Kidney epithelial cell (primary cell): ENCODE results near the gene RHOT1. TPM values are rescaled to one million over a fixed set of nuclear protein-coding genes. Genes with fewer than 3 reads are reported as not detected.
"Not testable (repeated sequence)": the region's sequence is repeated elsewhere in the genome, so short reads cannot be mapped to it uniquely, and the experiment has no call there.

Experiments
- DNase-seq: peaks from one replicate; pipeline ENCODE4 v3.0.0-alpha.2; 2010; ENCODE audit warnings: low read depth
- H3K27me3 ChIP-seq: 2 replicates; pipeline ENCODE4 v1.6.0; 2011; ENCODE audit warnings: low read length; ENCODE audit not compliant: control insufficient read depth, insufficient read depth
- H3K36me3 ChIP-seq: 2 replicates; pipeline ENCODE4 v1.5.1; 2011; ENCODE audit warnings: low read length; ENCODE audit not compliant: control insufficient read depth, insufficient read depth
- H3K4me3 ChIP-seq: 2 replicates; pipeline ENCODE4 v1.5.1; 2011; ENCODE audit warnings: low read depth, mild to moderate bottlenecking, control low read depth, low read length
- total RNA-seq: library from RNA; depleted of rRNA; stranded (reverse); fragments of >200 nt; gene quantifications from 2 replicates; pipeline ENCODE4 v1.2.3, GENCODE V29; 2015
- TF ChIP-seq, protein P1 (sequence below): IDR thresholded peaks from 2 replicates; pipeline ENCODE4 v1.5.1; 2011; ENCODE audit warnings: mild to moderate bottlenecking, moderate library complexity, low read length, control low read depth, inconsistent platforms; ENCODE audit not compliant: insufficient read depth, poor library complexity, severe bottlenecking

Gene RHOT1
- total RNA-seq, 1 donor from 2014 or later = 37.2 TPM

DNA sequence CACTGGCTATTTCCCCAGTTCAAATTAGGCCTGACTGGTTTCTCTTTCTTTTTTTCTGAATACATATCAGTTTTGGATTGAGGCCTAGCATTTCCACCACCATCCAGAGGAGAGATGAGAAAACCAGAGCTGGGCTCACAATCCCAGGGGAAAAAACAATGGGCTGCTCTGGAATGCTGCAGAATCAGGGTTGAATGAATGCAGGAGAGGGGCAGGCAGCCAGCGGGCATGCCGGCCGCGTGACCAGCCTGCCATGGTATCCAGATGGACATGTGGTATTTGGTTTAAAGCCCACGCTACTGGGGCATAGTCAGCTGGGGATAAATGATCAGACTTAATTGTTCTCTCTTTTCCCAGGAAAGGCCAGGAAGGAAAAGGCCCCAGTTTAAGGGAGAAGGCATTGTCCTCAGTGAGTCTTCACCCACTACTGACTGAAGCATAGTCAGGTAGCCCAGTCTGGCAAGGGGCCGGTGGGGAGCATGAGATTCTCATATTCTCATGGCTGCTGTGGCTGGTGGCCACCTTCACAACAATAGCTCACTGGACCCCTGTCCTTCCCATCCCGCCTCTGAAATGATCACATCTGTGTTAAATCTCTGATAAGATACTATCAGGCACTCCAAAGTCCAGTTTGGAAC, 38.7 kb upstream of the RHOT1 start:
- DNase-seq = no peak
- H3K36me3 ChIP-seq = no peaks in the 10 kb centered on the region
- H3K4me3 ChIP-seq = no peak overlapping the region
- no peaks in the 10 kb centered on the region for H3K27me3 ChIP-seq
- TF ChIP-seq, protein P1, sequence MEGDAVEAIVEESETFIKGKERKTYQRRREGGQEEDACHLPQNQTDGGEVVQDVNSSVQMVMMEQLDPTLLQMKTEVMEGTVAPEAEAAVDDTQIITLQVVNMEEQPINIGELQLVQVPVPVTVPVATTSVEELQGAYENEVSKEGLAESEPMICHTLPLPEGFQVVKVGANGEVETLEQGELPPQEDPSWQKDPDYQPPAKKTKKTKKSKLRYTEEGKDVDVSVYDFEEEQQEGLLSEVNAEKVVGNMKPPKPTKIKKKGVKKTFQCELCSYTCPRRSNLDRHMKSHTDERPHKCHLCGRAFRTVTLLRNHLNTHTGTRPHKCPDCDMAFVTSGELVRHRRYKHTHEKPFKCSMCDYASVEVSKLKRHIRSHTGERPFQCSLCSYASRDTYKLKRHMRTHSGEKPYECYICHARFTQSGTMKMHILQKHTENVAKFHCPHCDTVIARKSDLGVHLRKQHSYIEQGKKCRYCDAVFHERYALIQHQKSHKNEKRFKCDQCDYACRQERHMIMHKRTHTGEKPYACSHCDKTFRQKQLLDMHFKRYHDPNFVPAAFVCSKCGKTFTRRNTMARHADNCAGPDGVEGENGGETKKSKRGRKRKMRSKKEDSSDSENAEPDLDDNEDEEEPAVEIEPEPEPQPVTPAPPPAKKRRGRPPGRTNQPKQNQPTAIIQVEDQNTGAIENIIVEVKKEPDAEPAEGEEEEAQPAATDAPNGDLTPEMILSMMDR = no peak

DNA sequence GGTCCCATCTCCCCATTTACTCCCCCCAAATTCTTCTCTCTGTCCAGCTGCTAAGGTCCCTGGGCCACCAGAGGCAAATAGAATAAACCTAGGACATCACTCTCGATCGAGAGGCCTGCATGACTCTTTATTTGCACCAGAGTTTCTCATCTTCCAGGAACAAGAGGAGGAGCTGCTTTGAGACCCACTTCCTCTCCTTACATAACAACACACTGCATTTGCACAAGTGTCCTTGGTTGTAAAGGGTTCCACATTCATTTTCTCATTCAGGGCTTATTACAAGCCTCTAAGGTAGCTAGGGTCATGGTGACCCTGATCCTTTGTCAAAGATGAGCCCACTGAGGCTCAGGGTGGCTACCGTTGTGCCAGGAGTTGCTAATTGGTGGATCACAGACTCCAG, 38.1 kb upstream of the RHOT1 start:
- TF ChIP-seq, protein P1 = no peak
- H3K36me3 ChIP-seq = no peaks in the 10 kb centered on the region
- DNase-seq = no peak
- no peaks in the 10 kb centered on the region for H3K27me3 ChIP-seq
- H3K4me3 ChIP-seq = no peak overlapping the region

DNA sequence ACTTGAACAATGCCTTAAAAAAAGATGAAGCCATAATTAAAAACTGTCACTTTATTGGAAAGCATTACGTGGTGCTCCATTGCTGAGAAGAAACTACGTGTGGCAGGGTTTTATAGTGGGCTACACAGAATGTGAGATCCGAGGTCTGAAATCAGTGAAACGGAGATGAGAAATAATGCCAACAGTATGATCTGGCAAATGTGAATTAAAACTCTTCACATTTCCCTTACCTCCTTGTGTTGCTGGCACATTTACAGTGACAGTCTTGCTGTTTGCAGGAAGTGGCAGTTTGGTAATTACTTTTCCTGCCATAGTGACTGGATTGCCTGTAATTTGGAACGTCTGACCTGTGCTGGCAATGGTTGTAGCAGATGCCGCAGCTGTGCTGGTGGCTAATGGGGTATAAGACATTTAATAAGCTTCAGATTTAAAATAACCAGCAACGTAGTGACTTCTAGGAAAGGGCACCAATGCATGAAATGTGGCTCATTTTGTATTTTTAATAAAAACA, 35.8 kb upstream of the RHOT1 start:
- H3K4me3 ChIP-seq, DNase-seq, H3K27me3 ChIP-seq, H3K36me3 ChIP-seq: not testable (repeated sequence)

DNA sequence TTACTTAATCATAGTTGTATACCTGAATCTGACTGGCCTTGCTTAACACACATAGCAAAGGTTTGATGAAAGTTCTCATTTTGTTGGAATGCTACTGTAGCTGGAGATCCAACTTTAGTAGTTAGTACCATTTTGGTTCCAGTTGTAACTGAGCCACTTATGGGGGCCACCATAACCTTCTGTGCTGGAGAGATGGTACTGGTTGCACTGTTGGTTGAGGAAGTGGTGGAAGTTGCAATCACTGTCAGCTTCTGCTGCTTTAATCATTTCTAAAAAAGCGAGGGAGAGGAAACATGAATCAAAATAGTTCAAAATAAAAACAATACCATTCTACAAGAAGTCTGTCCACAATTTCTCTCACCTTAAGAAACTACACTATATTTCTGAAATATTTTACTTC, 35.1 kb upstream of the RHOT1 start:
- H3K4me3 ChIP-seq, H3K27me3 ChIP-seq, DNase-seq, H3K36me3 ChIP-seq: not testable (repeated sequence)

DNA sequence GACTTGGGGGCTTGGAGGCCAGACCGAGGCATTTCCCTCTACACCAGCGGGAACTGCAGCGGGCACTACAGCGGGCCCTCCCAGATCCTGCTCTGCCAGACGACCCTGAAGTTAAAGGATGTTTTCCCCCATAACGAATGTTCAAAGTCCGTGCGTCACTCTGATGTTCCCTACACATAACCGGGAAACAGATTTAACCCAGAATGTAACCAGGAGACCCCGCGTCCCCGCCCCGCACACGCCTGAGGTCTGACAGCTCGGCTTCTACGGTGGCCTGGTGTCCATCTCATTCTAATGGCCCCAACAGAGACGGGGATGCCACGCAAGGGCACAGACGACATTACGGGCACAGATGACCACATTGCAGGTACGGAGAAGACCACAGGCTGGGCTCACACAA, 31.7 kb upstream of the RHOT1 start:
- H3K27me3 ChIP-seq = no peaks in the 10 kb centered on the region
- no peak for DNase-seq
- TF ChIP-seq, protein P1 = no peak
- H3K4me3 ChIP-seq = no peak overlapping the region
- no peaks in the 10 kb centered on the region for H3K36me3 ChIP-seq

DNA sequence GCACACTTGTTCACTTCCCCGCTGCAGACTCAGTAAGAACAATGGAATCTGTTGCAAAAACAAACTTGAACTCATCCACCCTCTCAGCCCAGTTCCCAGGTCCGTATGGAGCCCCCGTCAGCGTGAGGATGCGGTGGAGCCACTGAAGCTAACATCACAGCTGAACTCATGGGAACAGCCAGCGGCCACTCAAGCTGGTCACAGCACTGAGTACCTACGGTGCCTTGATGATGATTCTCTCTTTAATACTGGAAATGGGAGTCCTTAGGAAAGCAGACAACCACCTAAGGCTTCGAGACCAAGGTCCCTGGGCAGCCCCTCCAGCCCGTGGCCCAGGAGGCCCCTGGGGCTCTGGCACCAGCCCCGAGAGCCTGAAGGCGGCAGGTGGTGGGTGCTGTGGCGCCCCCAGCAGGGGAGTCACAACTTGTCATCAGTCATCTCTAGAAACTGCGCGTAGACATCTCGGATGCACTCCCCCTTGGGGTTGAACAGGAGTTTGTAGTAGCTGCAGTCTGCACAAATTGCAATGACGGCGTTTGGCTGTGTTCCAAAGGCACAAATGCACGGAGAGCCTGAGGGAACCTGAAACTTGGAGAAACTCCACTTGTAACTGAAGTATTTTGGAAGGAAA, 31.0 kb upstream of the RHOT1 start:
- H3K36me3 ChIP-seq = no peaks in the 10 kb centered on the region
- TF ChIP-seq, protein P1 = peak; percentile 37
- DNase-seq = no peak
- no peak overlapping the region for H3K4me3 ChIP-seq
- H3K27me3 ChIP-seq = no peaks in the 10 kb centered on the region

DNA sequence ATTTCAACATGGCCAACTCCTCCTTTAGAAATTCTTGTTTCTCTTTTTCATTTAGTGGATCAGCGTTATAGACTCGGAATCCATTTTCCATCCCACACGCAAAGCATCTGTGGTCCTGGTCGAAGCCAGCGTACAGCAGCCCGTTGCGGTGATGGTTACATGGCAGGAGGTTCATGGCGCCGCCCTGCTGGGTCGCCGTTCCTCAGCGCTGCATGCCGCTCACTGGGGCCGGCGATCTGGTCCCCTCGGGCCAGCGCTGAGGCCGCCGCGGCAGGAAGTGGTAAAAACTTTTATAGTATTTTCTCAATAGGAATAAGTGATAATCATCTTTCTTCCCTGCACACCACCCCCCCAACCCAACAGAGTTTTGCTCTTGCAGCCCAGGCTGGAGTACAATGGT, 29.9 kb upstream of the RHOT1 start:
- Histone ChIP-seq H3K4me3 (no peak overlapping the region), H3K36me3 (no peaks in the 10 kb centered on the region), H3K27me3 (no peaks in the 10 kb centered on the region)
- no peak for DNase-seq
- TF ChIP-seq, protein P1 = no peak
